MCF 10A (cell line): ENCODE results near the gene HOXA7. TPM values are rescaled to one million over a fixed set of nuclear protein-coding genes. Genes with fewer than 3 reads are reported as not detected.

ENCODE experiments used
- BruUV-seq: library from RNA; stranded (reverse); fragments of 400-500 nt; replicated peaks from 2 replicates; lab custom pipeline; 2021; lab: Mats Ljungman, UMichigan
- CTCF ChIA-PET: fragments of 300-600 bp; sonication (Branson Sonifier 250); formaldehyde crosslinking; extraction: SDS; loops from one replicate; lab custom pipeline; 2021; ENCODE audit warnings: antibody characterized with exemption, inconsistent platforms; lab: Yijun Ruan, JAX
- POLR2A ChIA-PET: fragments of 300-600, 350-650 bp; sonication (Branson Sonifier 250); formaldehyde crosslinking; extraction: SDS; loops from one replicate; lab custom pipeline; 2020; ENCODE audit warnings: antibody characterized with exemption, inconsistent platforms; lab: Yijun Ruan, JAX
- DNase-seq: peaks from one replicate; pipeline ENCODE4 v3.0.0-alpha.2; 2018; ENCODE audit not compliant: unreplicated experiment
- H3K27ac Mint-ChIP-seq: one replicate; pipeline ENCODE4 v1.8.0; 2022; ENCODE audit warnings: mild to moderate bottlenecking, low read depth, mixed read lengths; ENCODE audit not compliant: unreplicated experiment
- H3K27me3 Mint-ChIP-seq: one replicate; pipeline ENCODE4 v1.8.0; 2022; ENCODE audit warnings: mixed read lengths; ENCODE audit not compliant: insufficient read depth, unreplicated experiment
- H3K36me3 Mint-ChIP-seq: one replicate; pipeline ENCODE4 v1.8.0; 2022; ENCODE audit warnings: mild to moderate bottlenecking, moderate library complexity, mixed read lengths; ENCODE audit not compliant: insufficient read depth, unreplicated experiment
- H3K4me1 Mint-ChIP-seq: one replicate; pipeline ENCODE4 v1.8.0; 2022; ENCODE audit warnings: mixed read lengths; ENCODE audit not compliant: insufficient read depth, unreplicated experiment
- H3K4me3 Mint-ChIP-seq: one replicate; pipeline ENCODE4 v1.8.0; 2022; ENCODE audit warnings: mild to moderate bottlenecking, moderate library complexity, mixed read lengths; ENCODE audit not compliant: unreplicated experiment
- H3K9me3 Mint-ChIP-seq: one replicate; pipeline ENCODE4 v1.8.0; 2022; ENCODE audit warnings: mixed read lengths; ENCODE audit not compliant: unreplicated experiment
- CTCF ChIP-seq: fragments of 200-600 bp; IDR thresholded peaks from one replicate; pipeline ENCODE4 v1.8.0; 2022; ENCODE audit warnings: antibody characterized with exemption, mild to moderate bottlenecking; ENCODE audit not compliant: unreplicated experiment
- intact Hi-C: fragments of 100-400 bp; cut with micrococcal nuclease; formaldehyde crosslinking; loops from 2 replicates; pipeline ENCODE4 v1.14.1; 2022
- total RNA-seq: library from RNA; stranded (reverse); gene quantifications from 2 replicates; pipeline ENCODE4 v1.2.3, GENCODE V29; 2022

Gene HOXA7
- total RNA-seq, 1 experiment from 2014 or later = 0.44 TPM

- CTCF ChIA-PET = interaction anchor here (0.7 to 1.3 kb wide), 3 partner anchors 8 to 401 kb away, joined by 3 to 7 read pairs (median 5); no protein-coding TSS in a partner anchor
- POLR2A ChIA-PET = no interaction called here
- no peaks in the 10 kb centered on the region for H3K4me1 Mint-ChIP-seq
- H3K27ac Mint-ChIP-seq = no peak overlapping the region
- intact Hi-C loops = no loop called here
- peaks cover 64% of the 10 kb centered on the region for H3K27me3 Mint-ChIP-seq
- H3K36me3 Mint-ChIP-seq = no peaks in the 10 kb centered on the region
- H3K4me3 Mint-ChIP-seq = no peak overlapping the region
- no TSS peak for BruUV-seq
- DNase-seq = no peak
- no peaks in the 10 kb centered on the region for H3K9me3 Mint-ChIP-seq
- no peak for TF ChIP-seq CTCF
These were observed 47.6 kb upstream of the HOXA7 start for GRCh38 chr7:27203964-27204594.

- Mint-ChIP-seq H3K9me3 (no peaks in the 10 kb centered on the region), H3K36me3 (no peaks in the 10 kb centered on the region), H3K4me3 (no peak overlapping the region), H3K27ac (no peak overlapping the region), H3K27me3 (peaks cover 70% of the 10 kb centered on the region), H3K4me1 (no peaks in the 10 kb centered on the region)
- ChIA-PET CTCF (interaction anchor here (0.5 to 1.3 kb wide), 3 partner anchors 24 to 446 kb away, joined by 3 to 7 read pairs (median 3); no protein-coding TSS in a partner anchor), POLR2A (no interaction called here)
- no peak for DNase-seq
- intact Hi-C loops = no loop called here
- no peak for TF ChIP-seq CTCF
- BruUV-seq = no TSS peak
These were observed 47.0 kb upstream of the HOXA7 start for GRCh38 chr7:27203365-27203953.

- Mint-ChIP-seq H3K36me3 (no peaks in the 10 kb centered on the region), H3K9me3 (no peaks in the 10 kb centered on the region), H3K27me3 (peaks cover 77% of the 10 kb centered on the region), H3K27ac (no peak overlapping the region), H3K4me3 (no peak overlapping the region), H3K4me1 (no peaks in the 10 kb centered on the region)
- no peak for DNase-seq
- no peak for TF ChIP-seq CTCF
- no TSS peak for BruUV-seq
- intact Hi-C loops = no loop called here
- CTCF ChIA-PET = interaction anchor here (0.5 to 1.3 kb wide), 4 partner anchors 374 to 498 kb away, joined by 3 to 7 read pairs (median 4); no protein-coding TSS in a partner anchor
- POLR2A ChIA-PET = no interaction called here
These were observed 46.3 kb upstream of the HOXA7 start for GRCh38 chr7:27202862-27203134.

GRCh38 chr7:27202018-27202861 lies 45.8 kb upstream of the HOXA7 start:
- no peak for DNase-seq
- no TSS peak for BruUV-seq
- Mint-ChIP-seq H3K27me3 (peaks cover 81% of the 10 kb centered on the region), H3K27ac (no peak overlapping the region), H3K9me3 (no peaks in the 10 kb centered on the region), H3K4me1 (no peaks in the 10 kb centered on the region), H3K36me3 (no peaks in the 10 kb centered on the region), H3K4me3 (no peak overlapping the region)
- ChIA-PET POLR2A (no interaction called here), CTCF (interaction anchor here (0.6 to 1.3 kb wide), 3 partner anchors 375 to 499 kb away, joined by 3 to 7 read pairs (median 4); no protein-coding TSS in a partner anchor)
- TF ChIP-seq CTCF = no peak
- intact Hi-C loops = no loop called here
